Stimulated activated naive CD8-positive, alpha-beta T cell treated with anti-CD3 and anti-CD28 coated beads, Interleukin-15, Interleukin-2, amounts not matched to agents 100 ng/mL and 50 ng/mL, for 24 hours (primary cell): ENCODE data around the gene MMUT.

Experiments used
- H3K27ac Mint-ChIP-seq: one replicate; pipeline ENCODE4 v1.8.0; 2021; ENCODE audit warnings: mild to moderate bottlenecking, mixed read lengths
- H3K27me3 Mint-ChIP-seq: one replicate; pipeline ENCODE4 v1.8.0; 2021; ENCODE audit warnings: mixed read lengths
- H3K36me3 Mint-ChIP-seq: one replicate; pipeline ENCODE4 v1.8.0; 2021; ENCODE audit warnings: low read depth, mixed read lengths
- H3K4me1 Mint-ChIP-seq: one replicate; pipeline ENCODE4 v1.8.0; 2021; ENCODE audit warnings: low read depth, mixed read lengths
- H3K4me3 Mint-ChIP-seq: one replicate; pipeline ENCODE4 v1.8.0; 2021; ENCODE audit warnings: mild to moderate bottlenecking, mixed read lengths
- H3K9me3 Mint-ChIP-seq: one replicate; pipeline ENCODE4 v1.8.0; 2021; ENCODE audit warnings: mixed read lengths

The MMUT gene

GRCh38 chr6:49384904-49385303 lies 78.1 kb downstream of the MMUT start:
- H3K27ac Mint-ChIP-seq, result no peak overlapping the region
- no peak overlapping the region for H3K4me3 Mint-ChIP-seq
- no peaks in the 10 kb centered on the region for H3K9me3 Mint-ChIP-seq
- H3K4me1 Mint-ChIP-seq, result no peaks in the 10 kb centered on the region
- H3K36me3 Mint-ChIP-seq, result no peaks in the 10 kb centered on the region
- no peaks in the 10 kb centered on the region for H3K27me3 Mint-ChIP-seq
